ENCODE results near the gene RILP.

Gene RILP

DNA sequence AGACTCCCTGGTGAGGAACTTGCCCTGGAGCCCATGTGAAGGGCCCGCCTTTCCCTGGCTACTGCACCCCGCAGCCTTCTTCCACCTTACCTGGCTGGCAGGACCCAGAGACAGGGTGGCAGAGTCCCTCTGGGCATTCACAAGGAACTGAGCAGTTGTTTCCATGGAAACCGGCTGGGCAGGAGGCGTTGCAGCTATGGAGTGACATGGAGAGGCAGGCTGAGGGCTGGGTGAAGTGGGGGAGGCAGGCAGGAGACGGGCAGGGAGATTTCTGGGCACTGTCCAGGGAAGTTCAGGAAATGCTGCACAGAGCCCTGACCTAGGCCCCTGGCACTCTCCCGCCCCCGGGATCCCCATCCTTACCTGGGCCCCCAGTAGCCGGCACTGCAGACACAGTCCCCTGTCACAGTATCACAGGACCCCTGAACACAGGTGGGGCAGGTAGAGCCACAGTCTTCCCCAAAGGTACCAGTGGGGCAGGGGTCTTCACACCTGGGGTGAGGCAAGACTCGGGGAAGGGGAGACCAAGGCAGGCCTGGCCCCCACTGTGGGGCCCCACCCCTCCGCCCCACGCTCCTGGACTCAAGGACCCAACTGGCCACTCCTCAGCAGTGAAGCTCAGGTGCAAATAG is 10.0 kb downstream of the RILP start:
- no peak for TF ChIP-seq ZNF8 (CRISPR knock-in tag; IDR thresholded peaks at IDR 0.05)
- TF ChIP-seq SNAI2 (CRISPR knock-in tag; IDR thresholded peaks at IDR 0.05), result no peak
- no peak for TF ChIP-seq ZFP30 (CRISPR knock-in tag; IDR thresholded peaks at IDR 0.05)
- TF ChIP-seq ISL1 (CRISPR knock-in tag; IDR thresholded peaks at IDR 0.05), result no peak
- TF ChIP-seq, protein P1, sequence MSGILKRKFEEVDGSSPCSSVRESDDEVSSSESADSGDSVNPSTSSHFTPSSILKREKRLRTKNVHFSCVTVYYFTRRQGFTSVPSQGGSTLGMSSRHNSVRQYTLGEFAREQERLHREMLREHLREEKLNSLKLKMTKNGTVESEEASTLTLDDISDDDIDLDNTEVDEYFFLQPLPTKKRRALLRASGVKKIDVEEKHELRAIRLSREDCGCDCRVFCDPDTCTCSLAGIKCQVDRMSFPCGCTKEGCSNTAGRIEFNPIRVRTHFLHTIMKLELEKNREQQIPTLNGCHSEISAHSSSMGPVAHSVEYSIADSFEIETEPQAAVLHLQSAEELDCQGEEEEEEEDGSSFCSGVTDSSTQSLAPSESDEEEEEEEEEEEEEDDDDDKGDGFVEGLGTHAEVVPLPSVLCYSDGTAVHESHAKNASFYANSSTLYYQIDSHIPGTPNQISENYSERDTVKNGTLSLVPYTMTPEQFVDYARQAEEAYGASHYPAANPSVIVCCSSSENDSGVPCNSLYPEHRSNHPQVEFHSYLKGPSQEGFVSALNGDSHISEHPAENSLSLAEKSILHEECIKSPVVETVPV (CRISPR knock-in tag; IDR thresholded peaks at IDR 0.05), result no peak
- TF ChIP-seq, protein P2, sequence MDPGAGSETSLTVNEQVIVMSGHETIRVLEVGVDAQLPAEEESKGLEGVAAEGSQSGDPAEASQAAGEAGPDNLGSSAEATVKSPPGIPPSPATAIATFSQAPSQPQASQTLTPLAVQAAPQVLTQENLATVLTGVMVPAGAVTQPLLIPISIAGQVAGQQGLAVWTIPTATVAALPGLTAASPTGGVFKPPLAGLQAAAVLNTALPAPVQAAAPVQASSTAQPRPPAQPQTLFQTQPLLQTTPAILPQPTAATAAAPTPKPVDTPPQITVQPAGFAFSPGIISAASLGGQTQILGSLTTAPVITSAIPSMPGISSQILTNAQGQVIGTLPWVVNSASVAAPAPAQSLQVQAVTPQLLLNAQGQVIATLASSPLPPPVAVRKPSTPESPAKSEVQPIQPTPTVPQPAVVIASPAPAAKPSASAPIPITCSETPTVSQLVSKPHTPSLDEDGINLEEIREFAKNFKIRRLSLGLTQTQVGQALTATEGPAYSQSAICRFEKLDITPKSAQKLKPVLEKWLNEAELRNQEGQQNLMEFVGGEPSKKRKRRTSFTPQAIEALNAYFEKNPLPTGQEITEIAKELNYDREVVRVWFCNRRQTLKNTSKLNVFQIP (CRISPR knock-in tag; IDR thresholded peaks at IDR 0.05; ENCODE audit: borderline replicate concordance, low read depth), result no peak
- TF ChIP-seq PPARA (CRISPR knock-in tag; IDR thresholded peaks at IDR 0.05; ENCODE audit: borderline replicate concordance), result no peak
- TF ChIP-seq ZNF70 (CRISPR knock-in tag; IDR thresholded peaks at IDR 0.05), result no peak
- no peak for TF ChIP-seq ZC3H10 (CRISPR knock-in tag; IDR thresholded peaks at IDR 0.05)
- no peak for TF ChIP-seq ZFP3 (CRISPR knock-in tag; IDR thresholded peaks at IDR 0.05)
- no peak for TF ChIP-seq ZNF565 (CRISPR knock-in tag; conservative IDR thresholded peaks at IDR 0.05; ENCODE audit: low read depth)
- no peak for TF ChIP-seq BACH2 (CRISPR knock-in tag; IDR thresholded peaks at IDR 0.05; ENCODE audit: borderline replicate concordance)
- no peak for TF ChIP-seq CSDC2 (CRISPR knock-in tag; IDR thresholded peaks at IDR 0.05)
- TF ChIP-seq OSR1 (CRISPR knock-in tag; IDR thresholded peaks at IDR 0.05), result no peak
- no peak for TF ChIP-seq ARNTL (CRISPR knock-in tag; IDR thresholded peaks at IDR 0.05; ENCODE audit: borderline replicate concordance, low read depth)
- TF ChIP-seq TCF4 (CRISPR knock-in tag; IDR thresholded peaks at IDR 0.05; ENCODE audit: borderline replicate concordance), result no peak
- ATAC-seq, result no peak

DNA sequence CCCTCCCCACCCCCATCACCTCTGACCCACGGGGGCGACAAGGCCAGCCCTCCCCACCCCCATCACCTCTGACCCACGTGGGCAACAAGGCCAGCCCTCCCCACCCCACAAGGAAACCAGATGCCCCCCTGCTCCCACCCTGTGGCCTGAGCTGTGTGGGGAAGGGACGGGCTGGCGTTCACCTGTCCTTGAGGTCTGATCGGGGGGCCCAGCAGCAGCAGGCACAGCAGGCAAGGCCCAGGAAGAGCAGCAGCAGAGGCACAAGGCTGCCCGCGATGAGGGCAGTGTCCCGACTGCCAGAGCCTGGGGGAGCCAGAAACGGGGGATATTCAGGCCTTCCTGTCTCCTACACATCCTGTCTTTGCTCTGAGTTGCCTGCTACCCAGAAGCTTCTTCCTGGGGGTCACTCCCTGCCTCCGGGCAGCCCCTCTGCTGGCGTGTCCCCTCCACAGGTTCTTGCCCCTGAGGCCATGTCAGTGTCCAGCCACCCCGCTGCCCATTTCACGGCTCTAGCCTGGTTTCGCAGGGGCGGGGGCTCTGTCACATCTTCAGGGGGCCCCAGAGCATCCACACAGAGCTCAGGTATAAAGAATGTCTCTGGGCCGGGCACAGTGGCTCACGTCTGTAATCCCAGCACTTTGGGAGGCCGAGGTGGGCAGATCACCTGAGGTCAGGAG is 10.9 kb downstream of the RILP start:
- TF ChIP-seq TCF4 (CRISPR knock-in tag; IDR thresholded peaks at IDR 0.05; ENCODE audit: borderline replicate concordance), result no peak
- TF ChIP-seq, protein P2 (CRISPR knock-in tag; IDR thresholded peaks at IDR 0.05; ENCODE audit: borderline replicate concordance, low read depth), result no peak
- no peak for TF ChIP-seq OSR1 (CRISPR knock-in tag; IDR thresholded peaks at IDR 0.05)
- TF ChIP-seq ZNF70 (CRISPR knock-in tag; IDR thresholded peaks at IDR 0.05), result no peak
- no peak for TF ChIP-seq CSDC2 (CRISPR knock-in tag; IDR thresholded peaks at IDR 0.05)
- TF ChIP-seq, protein P3, sequence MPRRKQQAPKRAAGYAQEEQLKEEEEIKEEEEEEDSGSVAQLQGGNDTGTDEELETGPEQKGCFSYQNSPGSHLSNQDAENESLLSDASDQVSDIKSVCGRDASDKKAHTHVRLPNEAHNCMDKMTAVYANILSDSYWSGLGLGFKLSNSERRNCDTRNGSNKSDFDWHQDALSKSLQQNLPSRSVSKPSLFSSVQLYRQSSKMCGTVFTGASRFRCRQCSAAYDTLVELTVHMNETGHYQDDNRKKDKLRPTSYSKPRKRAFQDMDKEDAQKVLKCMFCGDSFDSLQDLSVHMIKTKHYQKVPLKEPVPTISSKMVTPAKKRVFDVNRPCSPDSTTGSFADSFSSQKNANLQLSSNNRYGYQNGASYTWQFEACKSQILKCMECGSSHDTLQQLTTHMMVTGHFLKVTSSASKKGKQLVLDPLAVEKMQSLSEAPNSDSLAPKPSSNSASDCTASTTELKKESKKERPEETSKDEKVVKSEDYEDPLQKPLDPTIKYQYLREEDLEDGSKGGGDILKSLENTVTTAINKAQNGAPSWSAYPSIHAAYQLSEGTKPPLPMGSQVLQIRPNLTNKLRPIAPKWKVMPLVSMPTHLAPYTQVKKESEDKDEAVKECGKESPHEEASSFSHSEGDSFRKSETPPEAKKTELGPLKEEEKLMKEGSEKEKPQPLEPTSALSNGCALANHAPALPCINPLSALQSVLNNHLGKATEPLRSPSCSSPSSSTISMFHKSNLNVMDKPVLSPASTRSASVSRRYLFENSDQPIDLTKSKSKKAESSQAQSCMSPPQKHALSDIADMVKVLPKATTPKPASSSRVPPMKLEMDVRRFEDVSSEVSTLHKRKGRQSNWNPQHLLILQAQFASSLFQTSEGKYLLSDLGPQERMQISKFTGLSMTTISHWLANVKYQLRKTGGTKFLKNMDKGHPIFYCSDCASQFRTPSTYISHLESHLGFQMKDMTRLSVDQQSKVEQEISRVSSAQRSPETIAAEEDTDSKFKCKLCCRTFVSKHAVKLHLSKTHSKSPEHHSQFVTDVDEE (CRISPR knock-in tag; IDR thresholded peaks at IDR 0.05), result no peak
- no peak for TF ChIP-seq ISL1 (CRISPR knock-in tag; IDR thresholded peaks at IDR 0.05)
- no peak for TF ChIP-seq GLIS3 (CRISPR knock-in tag; IDR thresholded peaks at IDR 0.05)
- TF ChIP-seq ZFP30 (CRISPR knock-in tag; IDR thresholded peaks at IDR 0.05), result no peak
- TF ChIP-seq ZFP3 (CRISPR knock-in tag; IDR thresholded peaks at IDR 0.05), result no peak
- TF ChIP-seq SNAI2 (CRISPR knock-in tag; IDR thresholded peaks at IDR 0.05), result no peak
- no peak for TF ChIP-seq PPARA (CRISPR knock-in tag; IDR thresholded peaks at IDR 0.05; ENCODE audit: borderline replicate concordance)
- TF ChIP-seq, protein P4, sequence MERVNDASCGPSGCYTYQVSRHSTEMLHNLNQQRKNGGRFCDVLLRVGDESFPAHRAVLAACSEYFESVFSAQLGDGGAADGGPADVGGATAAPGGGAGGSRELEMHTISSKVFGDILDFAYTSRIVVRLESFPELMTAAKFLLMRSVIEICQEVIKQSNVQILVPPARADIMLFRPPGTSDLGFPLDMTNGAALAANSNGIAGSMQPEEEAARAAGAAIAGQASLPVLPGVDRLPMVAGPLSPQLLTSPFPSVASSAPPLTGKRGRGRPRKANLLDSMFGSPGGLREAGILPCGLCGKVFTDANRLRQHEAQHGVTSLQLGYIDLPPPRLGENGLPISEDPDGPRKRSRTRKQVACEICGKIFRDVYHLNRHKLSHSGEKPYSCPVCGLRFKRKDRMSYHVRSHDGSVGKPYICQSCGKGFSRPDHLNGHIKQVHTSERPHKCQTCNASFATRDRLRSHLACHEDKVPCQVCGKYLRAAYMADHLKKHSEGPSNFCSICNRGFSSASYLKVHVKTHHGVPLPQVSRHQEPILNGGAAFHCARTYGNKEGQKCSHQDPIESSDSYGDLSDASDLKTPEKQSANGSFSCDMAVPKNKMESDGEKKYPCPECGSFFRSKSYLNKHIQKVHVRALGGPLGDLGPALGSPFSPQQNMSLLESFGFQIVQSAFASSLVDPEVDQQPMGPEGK (CRISPR knock-in tag; IDR thresholded peaks at IDR 0.05; ENCODE audit: borderline replicate concordance), result no peak
- TF ChIP-seq BACH2 (CRISPR knock-in tag; IDR thresholded peaks at IDR 0.05; ENCODE audit: borderline replicate concordance), result no peak
- TF ChIP-seq ZNF8 (CRISPR knock-in tag; IDR thresholded peaks at IDR 0.05), result no peak
- no peak for TF ChIP-seq ZC3H10 (CRISPR knock-in tag; IDR thresholded peaks at IDR 0.05)
- no peak for ATAC-seq

Measured in SK-N-SH treated with all-trans-retinoic acid at 6 μM for 48 hours (cell line).